Measurements from ENCODE around the gene LCN15.
"Not testable (repeated sequence)": the region's sequence is repeated elsewhere in the genome, so short reads cannot be mapped to it uniquely, and the experiment has no call there.

DNA sequence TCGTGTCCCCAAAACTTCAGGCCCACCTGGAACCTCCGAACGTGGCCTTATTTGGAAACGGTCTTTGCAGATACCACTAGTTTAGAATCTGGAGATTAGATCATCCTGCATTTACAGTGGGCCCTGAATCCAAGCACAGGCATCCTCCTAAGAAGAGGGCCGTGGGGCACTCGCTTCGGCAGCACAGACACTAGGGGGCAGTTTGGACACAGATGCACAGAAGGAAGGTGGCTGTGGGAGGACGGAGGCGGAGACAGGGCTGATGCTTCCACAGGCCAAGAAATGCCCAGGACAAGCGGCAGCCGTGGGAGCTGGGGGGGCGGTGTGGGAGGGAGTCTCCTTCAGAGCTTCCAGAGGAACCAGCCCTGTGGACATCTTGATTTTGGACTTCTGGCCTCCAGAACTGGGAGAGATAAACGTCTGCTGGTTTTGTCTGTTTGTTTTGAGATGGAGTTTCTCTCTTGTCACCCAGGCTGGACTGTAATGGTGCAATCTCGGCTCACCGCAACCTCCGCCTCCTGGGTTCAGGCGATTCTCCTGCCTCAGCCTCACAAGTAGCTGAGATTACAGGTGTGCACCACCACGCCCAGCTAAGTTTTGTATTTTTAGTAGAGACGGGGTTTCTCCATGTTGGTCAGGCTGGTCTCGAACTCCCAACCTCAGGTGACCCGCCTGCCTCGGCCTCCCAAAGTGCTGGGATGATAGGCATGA lies 3.3 kb downstream of the LCN15 start:
- TF ChIP-seq POLR2A, CTCF (IDR thresholded peaks at IDR 0.05): not testable (repeated sequence)

Measured in ovary (tissue), 3 donors.